ENCODE results near the gene CAVIN4.

- TF ChIP-seq CTCF (conservative IDR thresholded peaks at IDR 0.05) (no peak), ZFX (IDR thresholded peaks at IDR 0.05) (no peak)
Measured at GRCh38 chr9:100619194-100619593, 41.3 kb downstream of the CAVIN4 start.
